Vagina (tissue), 2 donors: Measurements from ENCODE around the gene MRI1. TPM values are rescaled to one million over a fixed set of nuclear protein-coding genes. Genes with fewer than 3 reads are reported as not detected.

Experiments
- DNase-seq, 2 donors: peaks; one replicate each; pipeline ENCODE4 v3.0.0-alpha.2; 2017; ENCODE audit errors: extremely low spot score in 2 of 2
- H3K27ac ChIP-seq: fragments of 200-600 bp; sonication (generic); one replicate; pipeline ENCODE4 v1.5.1; 2019
- H3K27me3 ChIP-seq: fragments of 200-600 bp; sonication (generic); one replicate; pipeline ENCODE4 v1.5.1; 2019
- H3K36me3 ChIP-seq, 2 donors: fragments of 200-600 bp; sonication (generic); one replicate each; pipeline ENCODE4 v1.5.1; 2017 to 2019
- H3K4me1 ChIP-seq: fragments of 200-600 bp; sonication (generic); one replicate; pipeline ENCODE4 v1.5.1; 2019
- H3K4me3 ChIP-seq, 2 donors: fragments of 200-600 bp; sonication (generic); 1 replicate in 1 of 2; 2 replicates in 1 of 2; pipeline ENCODE4 v1.5.1; 2016 to 2019
- H3K9me3 ChIP-seq: fragments of 200-600 bp; sonication (generic); one replicate; pipeline ENCODE4 v1.5.1; 2019
- POLR2A ChIP-seq, 2 donors: fragments of 450-650 bp; IDR thresholded peaks; one replicate each; pipeline ENCODE4 v1.6.1; 2017; ENCODE audit warnings: antibody characterized with exemption in 2 of 2, mild to moderate bottlenecking in 2 of 2, moderate library complexity in 2 of 2
- POLR2AphosphoS5 ChIP-seq, 2 donors: sonication (generic); formaldehyde crosslinking; IDR thresholded peaks; one replicate each; pipeline ENCODE4 v1.9.0; 2017; ENCODE audit warnings: antibody characterized with exemption in 2 of 2, mild to moderate bottlenecking in 2 of 2, low read depth in 1 of 2; ENCODE audit not compliant: insufficient read depth in 1 of 2
- intact Hi-C: fragments of 100-400 bp; cut with DNase I; formaldehyde crosslinking; loops from one replicate; pipeline ENCODE4 v1.15.1; 2023
- small RNA-seq: library from RNA; depleted of rRNA; stranded (forward); fragments of <200 nt; gene quantifications from one replicate; pipeline ENCODE3, GENCODE V24; 2016
- total RNA-seq: library from RNA; depleted of rRNA; stranded (reverse); fragments of >200 nt; gene quantifications from one replicate; pipeline ENCODE4 v1.2.3, GENCODE V29; 2016
- TF ChIP-seq, protein P1 (sequence below), 3 experiments: fragments of 450-650 bp in 2 of 3; fragments of 200-600 bp in 1 of 3; sonication (generic) in 1 of 3; IDR thresholded peaks; one replicate each; pipeline ENCODE4 v1.5.1; 2017 to 2019; ENCODE audit warnings: antibody characterized with exemption in 3 of 3, mild to moderate bottlenecking in 2 of 3, moderate library complexity in 2 of 3

The MRI1 gene
- total RNA-seq, 1 donor from 2014 or later, result 69.0 TPM

DNA sequence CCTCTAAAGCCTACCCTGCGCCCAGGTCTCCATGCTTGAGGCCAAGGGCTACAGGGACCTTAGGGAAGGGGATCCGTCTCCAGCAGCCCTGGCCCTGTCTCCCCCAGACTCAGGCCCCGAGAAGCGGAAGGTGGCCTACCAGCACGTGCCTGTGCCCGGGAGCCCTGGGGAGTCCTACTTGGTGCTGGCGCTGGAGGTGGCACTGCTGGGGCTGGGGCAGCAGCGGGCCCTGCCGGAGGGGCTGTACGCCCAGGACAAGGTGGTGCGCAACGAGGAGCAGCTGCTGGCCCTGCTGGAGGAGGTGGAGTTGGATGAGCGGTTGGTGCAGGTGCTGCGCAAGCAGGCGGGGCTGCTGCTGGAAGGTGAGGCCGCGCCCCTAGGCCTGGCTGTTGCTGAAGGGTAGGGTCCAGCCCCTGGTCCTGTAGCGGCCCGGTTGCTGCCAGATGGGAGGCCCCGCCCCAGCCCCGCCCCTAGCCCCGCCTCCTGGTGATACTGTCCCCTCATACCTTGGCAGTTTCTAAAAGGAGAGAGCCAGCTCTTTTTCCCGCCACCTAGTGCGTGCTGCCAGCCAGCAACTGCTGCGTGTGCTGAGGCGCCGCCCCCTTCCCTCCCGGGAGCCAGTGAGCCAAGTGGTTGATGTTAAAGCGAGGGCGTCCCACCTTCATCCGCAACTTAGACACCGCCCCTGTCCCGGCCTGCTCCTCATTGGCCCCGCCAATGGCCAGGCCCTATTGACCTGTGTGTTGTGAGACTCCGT lies 53.5 kb downstream of the MRI1 start:
- no peak for DNase-seq
- Histone ChIP-seq H3K36me3 (peaks cover 0 to 13% of the 10 kb centered on the region in 2 donors), H3K27me3 (no peaks in the 10 kb centered on the region), H3K4me1 (no peaks in the 10 kb centered on the region), H3K9me3 (no peaks in the 10 kb centered on the region), H3K27ac (no peak overlapping the region), H3K4me3 (no peak overlapping the region)
- intact Hi-C loops, result no loop called here
- TF ChIP-seq POLR2A (IDR thresholded peaks at IDR 0.05), result no peak
- TF ChIP-seq POLR2AphosphoS5 (IDR thresholded peaks at IDR 0.05; ENCODE audit: insufficient read depth in 1 of 2, low read depth in 1 of 2), result no peak
- TF ChIP-seq, protein P1, sequence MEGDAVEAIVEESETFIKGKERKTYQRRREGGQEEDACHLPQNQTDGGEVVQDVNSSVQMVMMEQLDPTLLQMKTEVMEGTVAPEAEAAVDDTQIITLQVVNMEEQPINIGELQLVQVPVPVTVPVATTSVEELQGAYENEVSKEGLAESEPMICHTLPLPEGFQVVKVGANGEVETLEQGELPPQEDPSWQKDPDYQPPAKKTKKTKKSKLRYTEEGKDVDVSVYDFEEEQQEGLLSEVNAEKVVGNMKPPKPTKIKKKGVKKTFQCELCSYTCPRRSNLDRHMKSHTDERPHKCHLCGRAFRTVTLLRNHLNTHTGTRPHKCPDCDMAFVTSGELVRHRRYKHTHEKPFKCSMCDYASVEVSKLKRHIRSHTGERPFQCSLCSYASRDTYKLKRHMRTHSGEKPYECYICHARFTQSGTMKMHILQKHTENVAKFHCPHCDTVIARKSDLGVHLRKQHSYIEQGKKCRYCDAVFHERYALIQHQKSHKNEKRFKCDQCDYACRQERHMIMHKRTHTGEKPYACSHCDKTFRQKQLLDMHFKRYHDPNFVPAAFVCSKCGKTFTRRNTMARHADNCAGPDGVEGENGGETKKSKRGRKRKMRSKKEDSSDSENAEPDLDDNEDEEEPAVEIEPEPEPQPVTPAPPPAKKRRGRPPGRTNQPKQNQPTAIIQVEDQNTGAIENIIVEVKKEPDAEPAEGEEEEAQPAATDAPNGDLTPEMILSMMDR (IDR thresholded peaks at IDR 0.05), result no peak

DNA sequence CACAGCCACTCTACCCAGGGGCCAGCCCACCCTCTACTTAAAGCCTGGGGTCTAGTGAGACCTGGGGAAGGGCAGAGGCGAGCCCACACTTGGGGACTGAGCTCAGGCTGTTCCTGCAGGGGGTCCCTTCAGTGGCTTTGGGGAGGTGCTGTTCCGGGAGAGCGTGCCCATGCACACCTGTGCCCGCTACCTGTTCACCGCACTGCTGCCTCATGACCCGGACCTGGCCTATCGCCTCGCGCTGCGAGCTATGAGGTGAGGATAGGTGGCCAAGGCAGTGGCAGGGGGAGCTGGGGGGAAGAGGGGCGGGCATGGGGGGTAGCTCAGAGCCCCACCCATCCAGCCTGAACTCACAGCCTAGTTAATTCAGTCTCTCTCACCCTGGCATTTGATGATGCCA lies 54.9 kb downstream of the MRI1 start:
- H3K27ac ChIP-seq, result no peak overlapping the region
- no peaks in the 10 kb centered on the region for H3K4me1 ChIP-seq
- H3K27me3 ChIP-seq, result no peaks in the 10 kb centered on the region
- intact Hi-C loops, result no loop called here
- TF ChIP-seq POLR2A (IDR thresholded peaks at IDR 0.05), result no peak
- TF ChIP-seq POLR2AphosphoS5 (IDR thresholded peaks at IDR 0.05; ENCODE audit: insufficient read depth in 1 of 2, low read depth in 1 of 2), result no peak
- TF ChIP-seq, protein P1 (IDR thresholded peaks at IDR 0.05), result no peak
- H3K36me3 ChIP-seq, result peaks cover 0 to 11% of the 10 kb centered on the region in 2 donors
- no peak for DNase-seq
- H3K4me3 ChIP-seq, result no peak overlapping the region
- H3K9me3 ChIP-seq, result no peaks in the 10 kb centered on the region

DNA sequence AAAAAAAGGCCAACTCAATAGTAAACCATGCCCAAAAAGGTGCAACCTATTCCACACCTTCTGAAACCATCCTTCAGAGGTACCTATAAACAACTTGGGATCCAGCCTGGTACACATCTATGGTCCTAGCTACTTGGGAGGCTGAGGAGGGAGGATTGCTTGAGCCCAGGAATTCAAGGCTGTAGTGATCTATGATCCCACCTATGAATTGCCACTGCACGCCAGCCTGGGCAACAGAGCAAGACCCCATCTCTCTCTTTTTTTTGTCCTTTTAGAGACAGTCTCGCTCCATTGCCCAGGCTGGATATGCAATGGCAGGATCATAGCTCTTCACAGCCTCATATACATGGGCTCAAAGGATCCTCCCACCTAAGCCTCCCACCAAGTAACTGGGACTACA lies 57.0 kb downstream of the MRI1 start:
- H3K4me3 ChIP-seq, result no peak overlapping the region
- no peak for DNase-seq
- no peak overlapping the region for H3K27ac ChIP-seq
- intact Hi-C loops, result no loop called here
- no peaks in the 10 kb centered on the region for H3K4me1 ChIP-seq
- no peaks in the 10 kb centered on the region for H3K27me3 ChIP-seq
- TF ChIP-seq POLR2AphosphoS5 (IDR thresholded peaks at IDR 0.05; ENCODE audit: insufficient read depth in 1 of 2, low read depth in 1 of 2) (no peak), POLR2A (IDR thresholded peaks at IDR 0.05) (no peak)
- TF ChIP-seq, protein P1 (IDR thresholded peaks at IDR 0.05), result no peak
- H3K9me3 ChIP-seq, result no peaks in the 10 kb centered on the region
- peaks cover 0 to 9% of the 10 kb centered on the region in 2 donors for H3K36me3 ChIP-seq

DNA sequence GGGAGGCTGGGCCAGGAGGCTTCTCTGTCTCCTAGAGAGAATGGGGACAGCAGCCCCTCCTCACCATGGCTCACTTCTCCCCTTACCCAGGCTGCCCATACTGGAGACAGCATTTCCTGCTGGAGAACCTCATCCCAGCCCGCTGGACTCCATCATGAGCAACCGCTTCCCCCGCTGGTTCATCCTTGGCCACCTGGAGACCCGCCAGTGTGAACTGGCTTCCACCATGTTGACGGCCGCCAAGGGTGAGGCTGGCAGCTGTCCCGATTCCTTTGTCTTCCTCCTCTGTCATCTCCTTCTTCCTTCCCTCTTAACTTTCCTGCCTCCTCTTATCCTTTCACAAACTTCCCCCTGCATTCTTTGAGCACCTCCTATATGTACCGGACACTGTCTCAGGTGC lies 58.9 kb downstream of the MRI1 start:
- TF ChIP-seq POLR2AphosphoS5 (IDR thresholded peaks at IDR 0.05; ENCODE audit: insufficient read depth in 1 of 2, low read depth in 1 of 2) (no peak), POLR2A (IDR thresholded peaks at IDR 0.05) (no peak)
- TF ChIP-seq, protein P1 (IDR thresholded peaks at IDR 0.05), result no peak
- intact Hi-C loops, result no loop called here
- Histone ChIP-seq H3K27me3 (no peaks in the 10 kb centered on the region), H3K36me3 (peaks cover 0 to 9% of the 10 kb centered on the region in 2 donors), H3K9me3 (no peaks in the 10 kb centered on the region), H3K4me3 (no peak overlapping the region), H3K4me1 (no peaks in the 10 kb centered on the region), H3K27ac (no peak overlapping the region)
- DNase-seq, result no peak

Small RNA genes lying within 50 kb of the gene (small RNA-seq; reads per million reads assigned to genes)
- not detected for gene RN7SL619P

Other genes starting within 250 kb of the MRI1 start
- gene C19orf53, start 9.9 kb downstream of the MRI1 start, total RNA-seq, result 189 TPM
- 13.0 TPM for gene ZSWIM4, start 30.9 kb downstream of the MRI1 start, total RNA-seq
- not detected for gene NANOS3, start 112.6 kb downstream of the MRI1 start, total RNA-seq
- gene BRME1, start 141.6 kb downstream of the MRI1 start, total RNA-seq, result 12.0 TPM
- gene CC2D1A, start 141.7 kb downstream of the MRI1 start, total RNA-seq, result 44.4 TPM
- 5.2 TPM for gene PODNL1, start 173.9 kb downstream of the MRI1 start, total RNA-seq
- gene DCAF15, start 188.0 kb downstream of the MRI1 start, total RNA-seq, result 20.6 TPM
- 9.6 TPM for gene RFX1, start 241.8 kb downstream of the MRI1 start, total RNA-seq